HepG2 (cell line): ENCODE data around the gene TEX19. TPM values are rescaled to one million over a fixed set of nuclear protein-coding genes. Genes with fewer than 3 reads are reported as not detected.

Experiments used
- CREM ChIP-seq, 2 experiments: sonication (generic) in 1 of 2; formaldehyde crosslinking in 1 of 2; IDR thresholded peaks; 2 replicates each; pipeline versions ENCODE4 v1.4.0 to v1.6.1; 2016 to 2020; ENCODE audit warnings: antibody characterized with exemption in 1 of 2, mild to moderate bottlenecking in 1 of 2, missing genetic modification reagents in 1 of 2
- DMAP1 ChIP-seq: IDR thresholded peaks from 2 replicates; pipeline ENCODE4 v1.6.1; 2016
- HNRNPLL ChIP-seq: fragments of 200-400 bp; formaldehyde crosslinking; IDR thresholded peaks from 2 replicates; pipeline ENCODE4 v1.6.1; 2017; ENCODE audit warnings: mild to moderate bottlenecking, low read depth, low read length; ENCODE audit not compliant: poor library complexity, severe bottlenecking
- IRX3 ChIP-seq: sonication (generic); formaldehyde crosslinking; IDR thresholded peaks from 2 replicates; pipeline ENCODE4 v1.8.1; 2023; ENCODE audit warnings: mild to moderate bottlenecking, low read depth, missing genetic modification reagents, borderline replicate concordance
- NR2F1 ChIP-seq, 2 experiments: fragments of 450-650 bp in 1 of 2; formaldehyde crosslinking in 1 of 2; IDR thresholded peaks; 2 replicates each; pipeline versions ENCODE4 v1.5.0 to v1.6.1; 2016 to 2020; ENCODE audit warnings: mild to moderate bottlenecking in 1 of 2, missing compliant biosample characterization in 1 of 2, missing genetic modification reagents in 1 of 2, moderate library complexity in 1 of 2
- PHF20 ChIP-seq: sonication (generic); formaldehyde crosslinking; IDR thresholded peaks from 2 replicates; pipeline ENCODE4 v1.5.0; 2020; ENCODE audit warnings: mild to moderate bottlenecking, missing genetic modification reagents
- ZC3H4 ChIP-seq: sonication (generic); formaldehyde crosslinking; IDR thresholded peaks from 2 replicates; pipeline ENCODE4 v1.4.0; 2020; ENCODE audit warnings: missing genetic modification reagents, borderline replicate concordance
- ZNF350 ChIP-seq: sonication (generic); formaldehyde crosslinking; IDR thresholded peaks from 2 replicates; pipeline ENCODE4 v1.4.0; 2020; ENCODE audit warnings: mild to moderate bottlenecking, low read depth, missing genetic modification reagents, borderline replicate concordance
- ZNF577 ChIP-seq: sonication (generic); formaldehyde crosslinking; IDR thresholded peaks from 2 replicates; pipeline ENCODE4 v1.4.0; 2020; ENCODE audit warnings: mild to moderate bottlenecking, low read depth, missing genetic modification reagents, borderline replicate concordance
- ZNF749 ChIP-seq: sonication (generic); formaldehyde crosslinking; IDR thresholded peaks from 2 replicates; pipeline ENCODE4 v1.8.0; 2022; ENCODE audit warnings: mild to moderate bottlenecking, missing genetic modification reagents, moderate library complexity, borderline replicate concordance
- ZSCAN22 ChIP-seq: sonication (generic); formaldehyde crosslinking; IDR thresholded peaks from 2 replicates; pipeline ENCODE4 v1.4.0; 2020; ENCODE audit warnings: mild to moderate bottlenecking, missing genetic modification reagents
- ZSCAN30 ChIP-seq: sonication (generic); formaldehyde crosslinking; IDR thresholded peaks from 2 replicates; pipeline ENCODE4 v1.5.0; 2020; ENCODE audit warnings: mild to moderate bottlenecking, missing genetic modification reagents
- polyA plus RNA-seq, 8 experiments: library from polyadenylated mRNA; depleted of rRNA in 3 of 8; stranded (reverse) in 7 of 8; unstranded in 1 of 8; fragments of >200 nt; fragmentation: Illumina TruSeq in 4 of 8; extraction: Trizol in 4 of 8; gene quantifications; 2 replicates each; pipeline versions ENCODE4 v1.2.1 to v1.2.3, GENCODE V29; 2011 to 2016; ENCODE audit warnings: low read depth in 4 of 8, missing spikeins in 1 of 8, mixed read lengths in 1 of 8; ENCODE audit not compliant: insufficient read depth in 1 of 8
- total RNA-seq, 5 experiments: library from RNA; depleted of rRNA; stranded (reverse); fragments of >200 nt; fragmentation: Illumina TruSeq; extraction: Trizol; gene quantifications; 2 replicates each; pipeline ENCODE4 v1.2.3, GENCODE V29; 2016; ENCODE audit warnings: low read depth in 1 of 5
- TF ChIP-seq, protein P1 (sequence below): sonication (generic); formaldehyde crosslinking; IDR thresholded peaks from 2 replicates; pipeline ENCODE4 v1.8.1; 2023; ENCODE audit warnings: mild to moderate bottlenecking, inconsistent platforms, moderate library complexity, missing genetic modification reagents, borderline replicate concordance
- TF ChIP-seq, protein P2 (sequence below): sonication (generic); formaldehyde crosslinking; IDR thresholded peaks from 2 replicates; pipeline ENCODE4 v1.4.0; 2020; ENCODE audit warnings: missing genetic modification reagents
- TF ChIP-seq, protein P3 (sequence below): sonication (generic); formaldehyde crosslinking; IDR thresholded peaks from 2 replicates; pipeline ENCODE4 v1.4.0; 2020; ENCODE audit warnings: missing genetic modification reagents

TEX19 gene
- total and polyA plus RNA-seq, 2 of the 13 experiments (the other 11 are each of a cell fraction or from before 2014, with no cell fraction given), result 1.3 to 6.0 TPM

DNA sequence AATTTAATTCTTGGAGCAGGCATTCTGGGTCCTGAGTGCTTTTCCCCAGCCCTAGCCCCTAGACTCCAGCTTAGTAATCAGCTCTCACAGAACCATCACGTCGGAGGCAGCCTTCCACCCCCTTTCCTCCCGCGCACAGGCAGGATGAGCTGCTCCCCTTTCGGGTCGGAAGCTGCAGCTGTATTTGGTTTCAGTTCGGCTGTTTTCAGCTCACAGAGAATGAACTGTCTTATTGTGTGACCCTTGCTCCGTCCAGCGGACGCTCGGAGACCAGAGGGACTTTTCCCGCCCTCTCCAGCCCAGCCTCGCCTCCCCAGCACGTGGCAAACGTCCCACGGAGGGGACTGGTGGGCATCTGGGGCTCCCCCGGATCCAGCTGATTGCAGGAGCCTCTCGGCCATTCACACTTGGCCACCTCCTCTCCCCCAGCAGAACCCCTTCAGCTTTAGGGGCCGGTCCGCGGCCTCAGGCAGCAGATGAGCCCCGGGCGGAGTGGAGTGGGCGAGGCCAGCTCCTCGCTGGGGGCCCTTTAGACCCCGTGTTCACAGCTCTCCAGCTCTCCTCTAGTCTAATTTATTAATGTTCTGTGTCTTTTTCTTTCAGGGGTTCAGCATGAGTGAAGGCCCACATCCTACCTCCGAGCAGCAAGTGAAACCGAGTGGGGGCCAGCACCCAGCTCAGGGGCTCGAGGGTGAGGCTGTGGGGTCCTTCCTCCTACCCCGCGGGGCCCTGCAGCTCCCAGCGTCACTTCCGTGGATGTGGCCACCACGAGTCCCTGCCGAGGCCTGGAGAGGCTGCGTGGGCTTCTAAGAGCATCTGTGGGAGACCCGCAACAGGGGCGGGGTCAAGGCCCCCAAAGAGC lies 11.7 kb downstream of the TEX19 start (continued):
- TF ChIP-seq ZNF749 (CRISPR knock-in tag) (peak; percentile 61; the same call in 1 of the 2 replicates), ZSCAN30 (CRISPR knock-in tag) (0 out of 2 replicates have a peak, but pooled peaks have one; percentile 32), HNRNPLL (peak; percentile 41), ZC3H4 (no peak), NR2F1 (CRISPR knock-in tag; IDR thresholded peaks at IDR 0.05) (no peak), DMAP1 (no peak; the same call in 1 of the 2 replicates), CREM (IDR thresholded peaks at IDR 0.05) (no peak; the same call in 1 of the 2 replicates), CREM (CRISPR knock-in tag; IDR thresholded peaks at IDR 0.05) (no peak), PHF20 (no peak), ZNF350 (CRISPR knock-in tag) (peak; percentile 79), IRX3 (CRISPR knock-in tag) (peak; percentile 96; the same call in 1 of the 2 replicates), ZSCAN22 (CRISPR knock-in tag) (peak; percentile 78; the same call in 1 of the 2 replicates), ZNF577 (CRISPR knock-in tag) (peak; percentile 81; the same call in 1 of the 2 replicates)
- TF ChIP-seq, protein P1, sequence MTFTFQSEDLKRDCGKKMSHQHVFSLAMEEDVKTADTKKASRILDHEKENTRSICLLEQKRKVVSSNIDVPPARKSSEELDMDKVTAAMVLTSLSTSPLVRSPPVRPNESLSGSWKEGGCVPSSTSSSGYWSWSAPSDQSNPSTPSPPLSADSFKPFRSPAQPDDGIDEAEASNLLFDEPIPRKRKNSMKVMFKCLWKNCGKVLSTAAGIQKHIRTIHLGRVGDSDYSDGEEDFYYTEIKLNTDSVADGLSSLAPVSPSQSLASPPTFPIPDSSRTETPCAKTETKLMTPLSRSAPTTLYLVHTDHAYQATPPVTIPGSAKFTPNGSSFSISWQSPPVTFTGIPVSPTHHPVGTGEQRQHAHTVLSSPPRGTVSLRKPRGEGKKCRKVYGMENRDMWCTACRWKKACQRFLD (CRISPR knock-in tag), result peak; percentile 97
- TF ChIP-seq, protein P2, sequence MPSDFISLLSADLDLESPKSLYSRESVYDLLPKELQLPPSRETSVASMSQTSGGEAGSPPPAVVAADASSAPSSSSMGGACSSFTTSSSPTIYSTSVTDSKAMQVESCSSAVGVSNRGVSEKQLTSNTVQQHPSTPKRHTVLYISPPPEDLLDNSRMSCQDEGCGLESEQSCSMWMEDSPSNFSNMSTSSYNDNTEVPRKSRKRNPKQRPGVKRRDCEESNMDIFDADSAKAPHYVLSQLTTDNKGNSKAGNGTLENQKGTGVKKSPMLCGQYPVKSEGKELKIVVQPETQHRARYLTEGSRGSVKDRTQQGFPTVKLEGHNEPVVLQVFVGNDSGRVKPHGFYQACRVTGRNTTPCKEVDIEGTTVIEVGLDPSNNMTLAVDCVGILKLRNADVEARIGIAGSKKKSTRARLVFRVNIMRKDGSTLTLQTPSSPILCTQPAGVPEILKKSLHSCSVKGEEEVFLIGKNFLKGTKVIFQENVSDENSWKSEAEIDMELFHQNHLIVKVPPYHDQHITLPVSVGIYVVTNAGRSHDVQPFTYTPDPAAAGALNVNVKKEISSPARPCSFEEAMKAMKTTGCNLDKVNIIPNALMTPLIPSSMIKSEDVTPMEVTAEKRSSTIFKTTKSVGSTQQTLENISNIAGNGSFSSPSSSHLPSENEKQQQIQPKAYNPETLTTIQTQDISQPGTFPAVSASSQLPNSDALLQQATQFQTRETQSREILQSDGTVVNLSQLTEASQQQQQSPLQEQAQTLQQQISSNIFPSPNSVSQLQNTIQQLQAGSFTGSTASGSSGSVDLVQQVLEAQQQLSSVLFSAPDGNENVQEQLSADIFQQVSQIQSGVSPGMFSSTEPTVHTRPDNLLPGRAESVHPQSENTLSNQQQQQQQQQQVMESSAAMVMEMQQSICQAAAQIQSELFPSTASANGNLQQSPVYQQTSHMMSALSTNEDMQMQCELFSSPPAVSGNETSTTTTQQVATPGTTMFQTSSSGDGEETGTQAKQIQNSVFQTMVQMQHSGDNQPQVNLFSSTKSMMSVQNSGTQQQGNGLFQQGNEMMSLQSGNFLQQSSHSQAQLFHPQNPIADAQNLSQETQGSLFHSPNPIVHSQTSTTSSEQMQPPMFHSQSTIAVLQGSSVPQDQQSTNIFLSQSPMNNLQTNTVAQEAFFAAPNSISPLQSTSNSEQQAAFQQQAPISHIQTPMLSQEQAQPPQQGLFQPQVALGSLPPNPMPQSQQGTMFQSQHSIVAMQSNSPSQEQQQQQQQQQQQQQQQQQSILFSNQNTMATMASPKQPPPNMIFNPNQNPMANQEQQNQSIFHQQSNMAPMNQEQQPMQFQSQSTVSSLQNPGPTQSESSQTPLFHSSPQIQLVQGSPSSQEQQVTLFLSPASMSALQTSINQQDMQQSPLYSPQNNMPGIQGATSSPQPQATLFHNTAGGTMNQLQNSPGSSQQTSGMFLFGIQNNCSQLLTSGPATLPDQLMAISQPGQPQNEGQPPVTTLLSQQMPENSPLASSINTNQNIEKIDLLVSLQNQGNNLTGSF (CRISPR knock-in tag), result peak; percentile 97
- TF ChIP-seq, protein P3, sequence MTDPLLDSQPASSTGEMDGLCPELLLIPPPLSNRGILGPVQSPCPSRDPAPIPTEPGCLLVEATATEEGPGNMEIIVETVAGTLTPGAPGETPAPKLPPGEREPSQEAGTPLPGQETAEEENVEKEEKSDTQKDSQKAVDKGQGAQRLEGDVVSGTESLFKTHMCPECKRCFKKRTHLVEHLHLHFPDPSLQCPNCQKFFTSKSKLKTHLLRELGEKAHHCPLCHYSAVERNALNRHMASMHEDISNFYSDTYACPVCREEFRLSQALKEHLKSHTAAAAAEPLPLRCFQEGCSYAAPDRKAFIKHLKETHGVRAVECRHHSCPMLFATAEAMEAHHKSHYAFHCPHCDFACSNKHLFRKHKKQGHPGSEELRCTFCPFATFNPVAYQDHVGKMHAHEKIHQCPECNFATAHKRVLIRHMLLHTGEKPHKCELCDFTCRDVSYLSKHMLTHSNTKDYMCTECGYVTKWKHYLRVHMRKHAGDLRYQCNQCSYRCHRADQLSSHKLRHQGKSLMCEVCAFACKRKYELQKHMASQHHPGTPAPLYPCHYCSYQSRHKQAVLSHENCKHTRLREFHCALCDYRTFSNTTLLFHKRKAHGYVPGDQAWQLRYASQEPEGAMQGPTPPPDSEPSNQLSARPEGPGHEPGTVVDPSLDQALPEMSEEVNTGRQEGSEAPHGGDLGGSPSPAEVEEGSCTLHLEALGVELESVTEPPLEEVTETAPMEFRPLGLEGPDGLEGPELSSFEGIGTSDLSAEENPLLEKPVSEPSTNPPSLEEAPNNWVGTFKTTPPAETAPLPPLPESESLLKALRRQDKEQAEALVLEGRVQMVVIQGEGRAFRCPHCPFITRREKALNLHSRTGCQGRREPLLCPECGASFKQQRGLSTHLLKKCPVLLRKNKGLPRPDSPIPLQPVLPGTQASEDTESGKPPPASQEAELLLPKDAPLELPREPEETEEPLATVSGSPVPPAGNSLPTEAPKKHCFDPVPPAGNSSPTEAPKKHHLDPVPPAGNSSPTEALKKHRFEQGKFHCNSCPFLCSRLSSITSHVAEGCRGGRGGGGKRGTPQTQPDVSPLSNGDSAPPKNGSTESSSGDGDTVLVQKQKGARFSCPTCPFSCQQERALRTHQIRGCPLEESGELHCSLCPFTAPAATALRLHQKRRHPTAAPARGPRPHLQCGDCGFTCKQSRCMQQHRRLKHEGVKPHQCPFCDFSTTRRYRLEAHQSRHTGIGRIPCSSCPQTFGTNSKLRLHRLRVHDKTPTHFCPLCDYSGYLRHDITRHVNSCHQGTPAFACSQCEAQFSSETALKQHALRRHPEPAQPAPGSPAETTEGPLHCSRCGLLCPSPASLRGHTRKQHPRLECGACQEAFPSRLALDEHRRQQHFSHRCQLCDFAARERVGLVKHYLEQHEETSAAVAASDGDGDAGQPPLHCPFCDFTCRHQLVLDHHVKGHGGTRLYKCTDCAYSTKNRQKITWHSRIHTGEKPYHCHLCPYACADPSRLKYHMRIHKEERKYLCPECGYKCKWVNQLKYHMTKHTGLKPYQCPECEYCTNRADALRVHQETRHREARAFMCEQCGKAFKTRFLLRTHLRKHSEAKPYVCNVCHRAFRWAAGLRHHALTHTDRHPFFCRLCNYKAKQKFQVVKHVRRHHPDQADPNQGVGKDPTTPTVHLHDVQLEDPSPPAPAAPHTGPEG (CRISPR knock-in tag), result peak; percentile 79; the same call in 1 of the 2 replicates
